ENCODE results near the gene WASF3.

DNA sequence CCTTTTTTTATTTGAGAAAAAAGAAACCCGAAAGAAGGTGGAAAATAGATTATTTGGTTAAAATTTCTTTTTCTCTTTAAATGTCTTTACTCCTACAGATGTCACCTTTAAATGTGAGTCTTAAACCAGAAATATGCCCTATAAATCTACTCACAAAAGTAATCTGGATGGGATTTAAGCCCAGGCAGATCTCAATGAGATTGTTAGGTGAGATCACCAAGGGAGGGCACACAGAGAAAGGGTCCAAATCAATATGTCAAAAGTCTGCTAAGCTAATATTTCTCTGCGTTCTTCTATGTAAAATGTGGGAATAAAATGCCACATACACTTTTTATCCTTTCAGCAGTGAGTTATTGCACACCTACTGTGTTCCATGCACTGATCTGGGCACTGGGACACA lies 32.9 kb downstream of the WASF3 start:
- TF ChIP-seq, protein P1, sequence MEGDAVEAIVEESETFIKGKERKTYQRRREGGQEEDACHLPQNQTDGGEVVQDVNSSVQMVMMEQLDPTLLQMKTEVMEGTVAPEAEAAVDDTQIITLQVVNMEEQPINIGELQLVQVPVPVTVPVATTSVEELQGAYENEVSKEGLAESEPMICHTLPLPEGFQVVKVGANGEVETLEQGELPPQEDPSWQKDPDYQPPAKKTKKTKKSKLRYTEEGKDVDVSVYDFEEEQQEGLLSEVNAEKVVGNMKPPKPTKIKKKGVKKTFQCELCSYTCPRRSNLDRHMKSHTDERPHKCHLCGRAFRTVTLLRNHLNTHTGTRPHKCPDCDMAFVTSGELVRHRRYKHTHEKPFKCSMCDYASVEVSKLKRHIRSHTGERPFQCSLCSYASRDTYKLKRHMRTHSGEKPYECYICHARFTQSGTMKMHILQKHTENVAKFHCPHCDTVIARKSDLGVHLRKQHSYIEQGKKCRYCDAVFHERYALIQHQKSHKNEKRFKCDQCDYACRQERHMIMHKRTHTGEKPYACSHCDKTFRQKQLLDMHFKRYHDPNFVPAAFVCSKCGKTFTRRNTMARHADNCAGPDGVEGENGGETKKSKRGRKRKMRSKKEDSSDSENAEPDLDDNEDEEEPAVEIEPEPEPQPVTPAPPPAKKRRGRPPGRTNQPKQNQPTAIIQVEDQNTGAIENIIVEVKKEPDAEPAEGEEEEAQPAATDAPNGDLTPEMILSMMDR (IDR thresholded peaks at IDR 0.05) = no peak
- no peak for TF ChIP-seq POLR2A (IDR thresholded peaks at IDR 0.05)

All from esophagus squamous epithelium (tissue), 4 donors.